GM12873 (cell line): ENCODE results near the gene GPR107.

Experiments used
- TF ChIP-seq, protein P1 (sequence below): IDR thresholded peaks from 2 replicates; pipeline ENCODE4 v1.5.1; 2012; ENCODE audit warnings: low read depth, mild to moderate bottlenecking, moderate library complexity, low read length, control low read depth; ENCODE audit not compliant: insufficient read depth; ENCODE audit errors: missing control alignments

The GPR107 gene

DNA sequence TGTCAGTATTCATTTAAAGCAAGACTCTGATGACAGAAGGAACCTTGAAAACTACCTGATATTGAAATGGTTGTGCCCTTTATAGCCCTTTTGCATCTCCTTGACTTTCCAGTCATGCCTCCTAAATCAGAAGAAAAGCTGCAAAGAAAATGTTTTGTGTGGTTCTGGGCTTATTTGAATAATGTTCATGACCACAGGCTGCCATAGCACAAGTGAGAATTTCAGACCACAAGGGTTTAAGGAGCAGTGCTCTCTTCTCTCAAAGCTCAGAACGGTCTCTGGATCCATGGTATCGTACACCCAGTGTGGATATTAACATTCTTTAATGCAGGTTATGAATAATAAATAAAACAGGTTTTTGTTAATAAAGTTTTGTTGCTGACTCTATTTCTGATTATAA, 54.2 kb downstream of the GPR107 start:
- TF ChIP-seq, protein P1, sequence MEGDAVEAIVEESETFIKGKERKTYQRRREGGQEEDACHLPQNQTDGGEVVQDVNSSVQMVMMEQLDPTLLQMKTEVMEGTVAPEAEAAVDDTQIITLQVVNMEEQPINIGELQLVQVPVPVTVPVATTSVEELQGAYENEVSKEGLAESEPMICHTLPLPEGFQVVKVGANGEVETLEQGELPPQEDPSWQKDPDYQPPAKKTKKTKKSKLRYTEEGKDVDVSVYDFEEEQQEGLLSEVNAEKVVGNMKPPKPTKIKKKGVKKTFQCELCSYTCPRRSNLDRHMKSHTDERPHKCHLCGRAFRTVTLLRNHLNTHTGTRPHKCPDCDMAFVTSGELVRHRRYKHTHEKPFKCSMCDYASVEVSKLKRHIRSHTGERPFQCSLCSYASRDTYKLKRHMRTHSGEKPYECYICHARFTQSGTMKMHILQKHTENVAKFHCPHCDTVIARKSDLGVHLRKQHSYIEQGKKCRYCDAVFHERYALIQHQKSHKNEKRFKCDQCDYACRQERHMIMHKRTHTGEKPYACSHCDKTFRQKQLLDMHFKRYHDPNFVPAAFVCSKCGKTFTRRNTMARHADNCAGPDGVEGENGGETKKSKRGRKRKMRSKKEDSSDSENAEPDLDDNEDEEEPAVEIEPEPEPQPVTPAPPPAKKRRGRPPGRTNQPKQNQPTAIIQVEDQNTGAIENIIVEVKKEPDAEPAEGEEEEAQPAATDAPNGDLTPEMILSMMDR, result no peak

DNA sequence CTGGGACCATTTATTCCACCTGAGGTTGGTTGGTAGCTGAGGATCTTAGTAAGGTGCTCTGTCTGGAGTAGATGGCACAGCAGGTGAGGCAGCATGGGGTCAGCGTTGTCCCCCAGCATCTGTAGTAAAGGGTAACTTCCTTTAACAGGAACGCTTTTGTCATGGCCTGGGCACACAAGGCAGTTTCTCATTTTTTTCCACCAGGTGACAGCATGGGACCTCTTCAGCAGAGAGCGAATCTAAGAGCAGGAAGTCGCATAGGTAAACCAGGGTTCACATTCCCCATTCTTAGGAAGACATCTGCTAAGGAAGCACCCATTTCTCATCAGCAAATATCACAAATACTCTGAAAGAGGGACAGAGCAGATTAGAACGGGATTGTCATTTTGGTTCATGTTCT, 56.5 kb downstream of the GPR107 start:
- TF ChIP-seq, protein P1, result peak; percentile 29

DNA sequence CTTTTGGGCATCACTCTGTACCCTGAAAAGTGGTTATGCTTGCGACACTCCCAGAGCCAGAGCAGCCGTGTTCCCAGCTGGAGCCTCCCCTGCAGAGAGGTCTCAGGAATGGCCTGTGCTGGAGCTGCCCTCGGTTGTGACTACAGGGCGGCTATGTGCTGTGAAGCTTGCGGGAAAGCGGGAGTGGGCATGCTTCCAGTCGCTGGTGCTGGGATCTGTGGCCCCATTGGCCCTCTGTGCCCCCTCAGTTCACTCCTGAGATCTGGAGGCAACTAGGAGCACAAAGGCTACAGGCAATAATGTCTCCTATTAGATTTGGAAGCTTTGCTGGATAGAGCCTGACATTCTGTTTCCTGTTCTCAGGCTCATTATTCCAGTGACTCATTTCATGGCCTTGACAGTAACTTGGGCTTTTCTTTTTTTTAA, 56.9 kb downstream of the GPR107 start:
- TF ChIP-seq, protein P1, result no peak

DNA sequence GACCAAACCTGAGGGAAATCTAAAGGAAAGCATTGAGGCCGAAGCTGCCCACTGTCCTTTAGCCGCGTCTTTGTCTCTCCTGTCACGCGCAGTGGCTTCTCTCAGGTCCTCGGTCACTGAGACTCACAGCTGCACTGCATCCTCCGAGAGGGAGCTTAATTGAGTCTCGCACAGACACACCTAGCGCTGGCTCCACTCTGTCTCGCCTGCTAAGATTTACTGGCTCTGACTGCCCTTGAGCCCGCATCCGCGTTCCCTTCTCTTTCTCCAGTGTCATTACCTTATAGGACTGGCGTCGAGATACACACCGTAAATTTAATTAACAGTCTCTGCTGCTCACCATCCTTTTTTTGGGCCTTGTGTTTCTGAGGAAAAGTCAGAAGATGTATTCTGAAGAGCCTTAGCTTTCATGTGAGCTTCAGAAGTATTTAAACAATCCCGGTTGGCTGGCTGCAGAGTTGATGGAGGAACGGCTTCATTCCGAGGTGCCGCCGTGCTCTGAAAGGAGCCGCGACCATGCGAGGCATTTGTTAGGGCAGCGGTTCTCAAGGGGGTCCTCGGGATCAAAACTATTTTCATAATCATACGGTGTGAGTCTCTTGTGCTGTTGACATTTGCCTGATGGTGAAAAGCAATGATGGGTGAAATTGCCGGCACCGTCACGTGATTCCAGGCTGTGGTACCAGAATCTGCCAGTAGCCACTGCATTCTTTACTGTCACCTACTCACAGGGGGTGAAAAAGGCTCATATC, 58.3 kb downstream of the GPR107 start:
- TF ChIP-seq, protein P1, result no peak

DNA sequence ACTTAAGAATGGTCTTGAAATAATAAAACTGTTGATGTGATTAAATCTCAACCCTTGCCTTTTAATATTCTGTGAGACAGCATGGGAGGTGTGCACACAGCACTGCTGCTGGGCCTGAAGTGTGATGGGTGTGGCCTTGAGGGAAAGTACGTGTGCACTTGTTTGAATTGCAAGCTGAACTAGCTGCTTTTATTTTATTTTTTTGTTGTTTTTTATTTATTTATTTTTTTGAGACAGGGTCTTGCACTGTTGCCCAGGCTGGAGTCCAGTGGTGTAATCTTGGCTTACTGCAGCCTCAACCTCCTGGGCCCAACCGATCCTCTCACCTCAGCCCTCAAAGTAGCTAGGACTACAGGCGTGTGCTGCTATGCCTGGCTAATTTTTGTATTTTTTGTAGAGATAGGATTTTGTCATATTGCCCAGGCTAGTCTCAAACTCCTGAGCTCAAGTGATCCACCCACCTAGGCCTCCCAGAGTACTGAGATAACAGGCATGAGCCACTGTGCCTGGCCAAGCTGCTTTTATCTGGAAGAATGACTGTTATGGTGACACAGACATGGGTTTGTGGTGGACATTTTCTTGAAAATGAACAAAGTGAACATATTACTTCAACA, 58.9 kb downstream of the GPR107 start:
- TF ChIP-seq, protein P1, result no peak

DNA sequence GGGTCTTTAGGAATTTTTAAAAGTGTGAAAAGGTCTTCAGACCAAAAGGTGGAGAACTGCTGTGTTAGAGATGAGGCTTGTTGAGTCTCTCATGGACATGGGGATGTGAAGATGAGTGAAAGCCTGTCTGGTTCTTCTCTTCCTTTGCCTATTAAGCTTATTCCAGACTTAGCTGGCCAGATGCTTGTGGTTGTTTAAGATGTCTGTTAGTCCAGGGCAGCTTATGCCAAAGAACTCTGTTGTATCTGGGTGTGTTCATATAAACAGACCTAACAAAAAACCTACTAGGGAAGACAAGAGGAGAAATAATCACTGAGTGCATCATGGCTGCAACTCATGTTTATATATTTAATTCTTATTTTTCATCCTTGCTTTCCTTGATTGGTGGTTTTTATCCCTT, 61.0 kb downstream of the GPR107 start:
- TF ChIP-seq, protein P1, result no peak

DNA sequence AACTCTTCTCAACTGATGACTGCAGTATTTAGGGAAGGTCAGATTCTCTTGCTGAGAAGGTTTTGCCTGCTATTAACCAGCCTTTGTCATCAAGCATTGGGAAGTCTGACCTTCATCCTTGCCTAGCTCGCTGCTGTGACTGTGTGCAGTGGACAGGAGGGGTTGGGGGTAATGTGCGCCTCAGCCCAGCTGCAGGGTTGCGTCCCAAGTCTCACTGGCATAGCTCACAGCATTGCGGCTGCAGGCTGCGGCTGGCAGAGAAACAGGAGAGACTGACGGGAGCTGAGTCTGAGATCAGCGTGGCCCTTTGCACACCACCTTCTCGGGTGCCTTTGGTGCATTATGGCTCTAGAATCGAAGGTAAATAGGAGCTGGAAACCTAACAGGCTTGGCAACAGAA, 62.6 kb downstream of the GPR107 start:
- TF ChIP-seq, protein P1, result no peak
